GM18507 (cell line): ENCODE results near the gene CENPE.
"Not testable (repeated sequence)": the region's sequence is repeated elsewhere in the genome, so short reads cannot be mapped to it uniquely, and the experiment has no call there.

Source experiments
- DNase-seq: peaks from one replicate; pipeline ENCODE4 v3.0.0; 2011; ENCODE audit warnings: low read depth; ENCODE audit not compliant: insufficient read length; ENCODE audit errors: extremely low spot score
- FAIRE-seq: peaks from 2 replicates; lab custom pipeline; 2011; peaks lifted over from hg19 to GRCh38; lab: Jason Lieb, UNC

CENPE gene

GRCh38 chr4:103198111-103198765 lies at the start of gene CENPE:
TSS of gene CENPE (minus strand) at chr4:103198343. CDS start at chr4:103198319, 24 bp downstream.
- peak; percentile 95 for FAIRE-seq
- peak; percentile 65 for DNase-seq

- DNase-seq (no peak), FAIRE-seq (no peak)
These were observed 46.1 kb upstream of the CENPE start for GRCh38 chr4:103244251-103244650.

GRCh38 chr4:103230938-103231337 lies 32.8 kb upstream of the CENPE start:
- not testable (repeated sequence) for FAIRE-seq, DNase-seq

- FAIRE-seq, DNase-seq: not testable (repeated sequence)
These were observed 25.4 kb upstream of the CENPE start for GRCh38 chr4:103223556-103223955.

GRCh38 chr4:103207673-103208072 lies 9.5 kb upstream of the CENPE start:
- FAIRE-seq = no peak
- DNase-seq = no peak

- FAIRE-seq (no peak), DNase-seq (no peak)
These were observed 6.0 kb upstream of the CENPE start for GRCh38 chr4:103204111-103204510.

- no peak for DNase-seq
- FAIRE-seq = no peak
These were observed 3.6 kb upstream of the CENPE start for GRCh38 chr4:103201724-103202123.

GRCh38 chr4:103201253-103201652 lies 3.1 kb upstream of the CENPE start:
- DNase-seq (no peak), FAIRE-seq (no peak)

- FAIRE-seq (no peak), DNase-seq (no peak)
These were observed 866 bp upstream of the CENPE start for GRCh38 chr4:103199009-103199408.

- DNase-seq = no peak
- peak; percentile 33 for FAIRE-seq
These were observed 405 bp downstream of the CENPE start for GRCh38 chr4:103197765-103198110.

GRCh38 chr4:103193457-103193856 lies 4.7 kb downstream of the CENPE start:
- FAIRE-seq (no peak), DNase-seq (no peak)

GRCh38 chr4:103171006-103171405 lies 27.1 kb downstream of the CENPE start:
- FAIRE-seq (no peak), DNase-seq (no peak)

- not testable (repeated sequence) for FAIRE-seq, DNase-seq
These were observed 28.4 kb downstream of the CENPE start for GRCh38 chr4:103169750-103170149.

- FAIRE-seq (no peak), DNase-seq (no peak)
These were observed 29.1 kb downstream of the CENPE start for GRCh38 chr4:103168993-103169392.

- FAIRE-seq (no peak), DNase-seq (no peak)
These were observed 36.0 kb downstream of the CENPE start for GRCh38 chr4:103162176-103162575.

GRCh38 chr4:103158760-103159159 lies 39.4 kb downstream of the CENPE start:
- DNase-seq (no peak), FAIRE-seq (peak; percentile 45)

GRCh38 chr4:103156106-103156505 lies 42.0 kb downstream of the CENPE start:
- no peak for FAIRE-seq

GRCh38 chr4:103152381-103152780 lies 45.8 kb downstream of the CENPE start:
- FAIRE-seq = no peak
- no peak for DNase-seq

More at GRCh38 chr4:103156106-103156505, 42.0 kb downstream of the CENPE start:
- DNase-seq = no peak

- no peak for FAIRE-seq
- DNase-seq = no peak
These were observed 47.5 kb downstream of the CENPE start for GRCh38 chr4:103150677-103151076.

- FAIRE-seq (no peak), DNase-seq (no peak)
These were observed 53.2 kb downstream of the CENPE start for GRCh38 chr4:103144926-103145325.

GRCh38 chr4:103137446-103137827 lies 60.7 kb downstream of the CENPE start:
- FAIRE-seq = no peak
- no peak for DNase-seq
